ENCODE results near the gene CUBN. TPM values are rescaled to one million over a fixed set of nuclear protein-coding genes. Genes with fewer than 3 reads are reported as not detected.

CUBN gene
- total and polyA plus RNA-seq, 8 donors, result under 0.01 to 16.3 (median 1.2) TPM

DNA sequence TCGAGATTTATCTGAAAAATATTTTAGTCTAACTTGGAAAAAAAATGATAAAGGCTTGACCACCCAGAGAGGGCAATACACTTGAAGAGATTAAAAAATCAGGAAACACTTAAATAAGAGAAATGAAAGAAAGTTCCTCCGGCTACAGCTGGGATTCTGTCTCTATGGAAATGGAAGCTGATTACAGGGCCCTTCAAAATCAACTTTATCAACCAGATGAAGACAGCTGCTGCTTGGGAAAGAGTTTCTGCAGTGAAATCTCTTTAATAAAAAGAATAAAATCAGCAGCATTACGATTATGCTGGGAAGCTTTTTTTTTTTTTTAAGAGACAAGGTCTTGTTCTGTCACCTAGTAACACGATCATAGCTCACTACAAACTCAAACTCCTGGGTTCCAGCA is 316.9 kb downstream of the CUBN start:
- TF ChIP-seq, protein P1, sequence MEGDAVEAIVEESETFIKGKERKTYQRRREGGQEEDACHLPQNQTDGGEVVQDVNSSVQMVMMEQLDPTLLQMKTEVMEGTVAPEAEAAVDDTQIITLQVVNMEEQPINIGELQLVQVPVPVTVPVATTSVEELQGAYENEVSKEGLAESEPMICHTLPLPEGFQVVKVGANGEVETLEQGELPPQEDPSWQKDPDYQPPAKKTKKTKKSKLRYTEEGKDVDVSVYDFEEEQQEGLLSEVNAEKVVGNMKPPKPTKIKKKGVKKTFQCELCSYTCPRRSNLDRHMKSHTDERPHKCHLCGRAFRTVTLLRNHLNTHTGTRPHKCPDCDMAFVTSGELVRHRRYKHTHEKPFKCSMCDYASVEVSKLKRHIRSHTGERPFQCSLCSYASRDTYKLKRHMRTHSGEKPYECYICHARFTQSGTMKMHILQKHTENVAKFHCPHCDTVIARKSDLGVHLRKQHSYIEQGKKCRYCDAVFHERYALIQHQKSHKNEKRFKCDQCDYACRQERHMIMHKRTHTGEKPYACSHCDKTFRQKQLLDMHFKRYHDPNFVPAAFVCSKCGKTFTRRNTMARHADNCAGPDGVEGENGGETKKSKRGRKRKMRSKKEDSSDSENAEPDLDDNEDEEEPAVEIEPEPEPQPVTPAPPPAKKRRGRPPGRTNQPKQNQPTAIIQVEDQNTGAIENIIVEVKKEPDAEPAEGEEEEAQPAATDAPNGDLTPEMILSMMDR (IDR thresholded peaks at IDR 0.05), result no peak
- TF ChIP-seq POLR2A (IDR thresholded peaks at IDR 0.05), result no peak
- no peak for TF ChIP-seq EP300 (IDR thresholded peaks at IDR 0.05)
- TF ChIP-seq POLR2AphosphoS5 (IDR thresholded peaks at IDR 0.05), result no peak
- 70 to 82% (median 80%) methylated on average over 4 of the region's 4 CpGs for WGBS, 5 donors
- H3K36me3 ChIP-seq, result peaks cover 0 to 13% (median 4%) of the 10 kb centered on the region in 4 donors
- no peak overlapping the region for H3K4me3 ChIP-seq
- H3K27me3 ChIP-seq, result no peaks in the 10 kb centered on the region
- H3K27ac ChIP-seq, result no peak overlapping the region
- no peak for DNase-seq
- intact Hi-C loops (cut with DNase I; ENCODE audit: low total_unique reads), result no loop called here
- H3K4me1 ChIP-seq, result peaks cover 11 to 52% (median 34%) of the 10 kb centered on the region in 4 donors
- no peaks in the 10 kb centered on the region for H3K9me3 ChIP-seq

DNA sequence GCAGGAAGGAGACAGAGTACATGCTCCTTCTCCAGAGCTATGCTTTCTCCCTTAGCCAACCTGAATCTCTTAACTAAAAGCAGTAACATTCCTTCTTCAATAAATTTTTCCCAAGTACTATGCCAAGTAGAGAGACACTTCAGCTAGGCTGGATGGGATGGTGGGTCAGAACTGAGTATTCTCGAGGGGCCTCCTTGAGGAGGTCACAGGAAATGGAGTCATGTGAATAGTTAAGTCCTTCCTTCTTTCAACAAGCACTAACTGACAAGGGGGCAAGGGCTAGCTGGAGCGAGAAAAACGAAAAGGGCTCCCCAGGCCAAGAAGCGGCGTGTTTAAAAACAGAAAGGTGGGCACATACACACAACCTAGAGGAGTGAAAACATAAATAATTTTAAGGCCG is 317.8 kb downstream of the CUBN start:
- H3K27ac ChIP-seq, result no peak overlapping the region
- intact Hi-C loops (cut with DNase I; ENCODE audit: low total_unique reads), result no loop called here
- 82 to 92% (median 87%) methylated on average over 6 of the region's 6 CpGs for WGBS, 5 donors
- H3K27me3 ChIP-seq, result no peaks in the 10 kb centered on the region
- peaks cover 0 to 16% (median 4%) of the 10 kb centered on the region in 4 donors for H3K36me3 ChIP-seq
- TF ChIP-seq, protein P1 (IDR thresholded peaks at IDR 0.05), result no peak
- TF ChIP-seq EP300 (IDR thresholded peaks at IDR 0.05), result no peak
- no peak for TF ChIP-seq POLR2AphosphoS5 (IDR thresholded peaks at IDR 0.05)
- no peak for TF ChIP-seq POLR2A (IDR thresholded peaks at IDR 0.05)
- H3K9me3 ChIP-seq, result no peaks in the 10 kb centered on the region
- H3K4me3 ChIP-seq, result no peak overlapping the region
- DNase-seq, result no peak
- H3K4me1 ChIP-seq, result peaks cover 11 to 51% (median 33%) of the 10 kb centered on the region in 4 donors

DNA sequence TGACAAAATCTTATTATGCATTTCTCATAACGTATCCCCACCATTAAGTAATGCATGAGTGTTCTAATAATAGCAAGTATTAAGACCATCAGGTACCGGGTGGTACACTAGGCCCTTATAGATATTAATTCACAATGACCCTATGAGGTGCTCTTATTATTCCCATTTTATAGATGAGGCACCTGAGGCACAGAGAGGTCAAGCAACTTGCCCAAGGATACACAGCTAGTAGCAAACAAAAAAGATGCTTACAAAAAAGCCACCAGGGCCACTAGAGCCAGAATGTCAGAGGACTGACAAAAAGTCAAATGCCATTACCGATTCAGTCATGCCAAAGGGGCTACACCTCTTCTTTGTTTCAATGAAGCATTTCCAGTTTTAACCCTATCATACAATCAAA is 318.3 kb downstream of the CUBN start:
- TF ChIP-seq, protein P1 (IDR thresholded peaks at IDR 0.05), result no peak
- TF ChIP-seq POLR2A (IDR thresholded peaks at IDR 0.05), result no peak
- no peak for TF ChIP-seq EP300 (IDR thresholded peaks at IDR 0.05)
- no peak for TF ChIP-seq POLR2AphosphoS5 (IDR thresholded peaks at IDR 0.05)
- Histone ChIP-seq H3K9me3 (no peaks in the 10 kb centered on the region), H3K36me3 (peaks cover 0 to 16% (median 4%) of the 10 kb centered on the region in 4 donors), H3K4me3 (no peak overlapping the region), H3K4me1 (peaks cover 6 to 46% (median 28%) of the 10 kb centered on the region in 4 donors), H3K27ac (no peak overlapping the region), H3K27me3 (no peaks in the 10 kb centered on the region)
- no peak for DNase-seq
- intact Hi-C loops (cut with DNase I; ENCODE audit: low total_unique reads), result no loop called here
- WGBS, 5 donors, result 71 to 90% (median 77%) methylated on average over 3 of the region's 3 CpGs

DNA sequence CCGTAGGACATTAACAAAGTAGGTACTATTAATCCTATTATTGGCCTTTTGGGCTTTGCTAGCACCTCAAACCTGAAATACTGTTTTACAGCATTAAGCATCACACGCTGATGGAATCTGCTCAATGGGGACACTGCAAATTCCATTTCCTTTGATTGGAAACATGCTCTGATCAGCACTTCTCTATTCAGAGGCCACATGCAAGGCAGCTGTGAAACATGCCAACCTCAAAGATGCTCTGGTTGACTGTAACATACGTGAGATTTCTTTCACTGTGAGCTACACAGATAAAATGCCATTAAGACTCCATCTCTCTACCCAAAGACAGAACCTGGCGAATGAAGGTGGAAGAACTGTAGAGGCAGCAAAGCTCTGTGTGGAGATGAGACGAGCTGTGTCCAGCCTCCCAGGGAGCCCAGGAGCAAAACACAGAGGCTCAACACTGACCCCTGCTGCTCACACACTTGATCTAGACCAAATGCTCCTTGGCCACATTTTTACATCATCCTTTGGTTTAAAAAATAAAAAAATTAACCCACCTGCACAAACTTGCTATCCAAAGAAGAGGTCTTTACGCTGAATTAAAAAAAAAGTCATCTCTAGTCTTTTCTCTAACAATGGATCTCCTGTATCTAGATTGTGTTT is 320.4 kb downstream of the CUBN start:
- TF ChIP-seq EP300 (IDR thresholded peaks at IDR 0.05), result no peak
- TF ChIP-seq, protein P1 (IDR thresholded peaks at IDR 0.05), result peak in 3 of 7 experiments; percentile 9 to 33 (median 18)
- TF ChIP-seq POLR2AphosphoS5 (IDR thresholded peaks at IDR 0.05), result no peak
- no peak for TF ChIP-seq POLR2A (IDR thresholded peaks at IDR 0.05)
- 76 to 90% (median 84%) methylated on average over 6 of the region's 6 CpGs for WGBS, 5 donors
- Histone ChIP-seq H3K36me3 (peaks cover 0 to 32% (median 6%) of the 10 kb centered on the region in 4 donors), H3K27me3 (no peaks in the 10 kb centered on the region), H3K27ac (no peak overlapping the region), H3K9me3 (no peaks in the 10 kb centered on the region), H3K4me1 (peaks cover 0 to 25% (median 10%) of the 10 kb centered on the region in 4 donors), H3K4me3 (no peak overlapping the region)
- intact Hi-C loops (cut with DNase I; ENCODE audit: low total_unique reads), result no loop called here
- DNase-seq, result peak in 1 of 2 donors; percentile 38
